Esophagus muscularis mucosa (tissue), 4 donors: ENCODE results near the gene PDS5B. TPM values are rescaled to one million over a fixed set of nuclear protein-coding genes. Genes with fewer than 3 reads are reported as not detected.

Experiments used
- DNase-seq: peaks from one replicate; pipeline ENCODE4 v3.0.0-alpha.2; 2017; ENCODE audit errors: extremely low spot score
- H3K27ac ChIP-seq, 4 donors: fragments of 200-600 bp; sonication (generic); replicated peaks in 1 of 4; 1 replicate in 3 of 4; 2 replicates in 1 of 4; pipeline ENCODE4 v1.5.1; 2016 to 2019; ENCODE audit warnings: mild to moderate bottlenecking in 1 of 4
- H3K27me3 ChIP-seq, 4 donors: fragments of 200-600 bp; sonication (generic); one replicate each; pipeline versions ENCODE4 v1.5.1 to v1.6.0; 2016 to 2019
- H3K36me3 ChIP-seq, 4 donors: fragments of 200-600 bp; sonication (generic); one replicate each; pipeline ENCODE4 v1.5.1; 2016 to 2019
- H3K4me1 ChIP-seq, 4 donors: fragments of 200-600 bp; sonication (generic); one replicate each; pipeline ENCODE4 v1.5.1; 2016 to 2019
- H3K4me3 ChIP-seq, 4 donors: fragments of 200-600 bp; sonication (generic); 1 replicate in 2 of 4; 2 replicates in 2 of 4; pipeline ENCODE4 v1.5.1; 2016 to 2019; ENCODE audit warnings: mild to moderate bottlenecking in 4 of 4, moderate library complexity in 1 of 4
- H3K9me3 ChIP-seq, 4 donors: fragments of 200-600 bp; sonication (generic); 1 replicate in 3 of 4; 2 replicates in 1 of 4; pipeline ENCODE4 v1.5.1; 2016 to 2019
- EP300 ChIP-seq: sonication (generic); formaldehyde crosslinking; IDR thresholded peaks from one replicate; pipeline ENCODE4 v1.6.1; 2017; ENCODE audit warnings: antibody characterized with exemption
- POLR2A ChIP-seq: fragments of 450-650 bp; IDR thresholded peaks from one replicate; pipeline ENCODE4 v1.6.1; 2017; ENCODE audit warnings: antibody characterized with exemption, moderate library complexity, mild to moderate bottlenecking, low read depth
- POLR2AphosphoS5 ChIP-seq, 2 donors: sonication (generic); formaldehyde crosslinking; IDR thresholded peaks; one replicate each; pipeline ENCODE4 v1.6.1; 2017; ENCODE audit warnings: antibody characterized with exemption in 2 of 2
- WGBS: methylation state at CpG from one replicate; pipeline ENCODE4 v1.1.5; 2018; 5-methylcytosine and 5-hydroxymethylcytosine counted together
- intact Hi-C: fragments of 100-400 bp; cut with DNase I; formaldehyde crosslinking; loops from one replicate; pipeline ENCODE4 v1.15.1; 2023
- total RNA-seq, 4 donors: library from RNA; depleted of rRNA; stranded (reverse); fragments of >200 nt; gene quantifications; one replicate each; pipeline versions ENCODE4 v1.1.0 to v1.2.1, GENCODE V29; 2016
- TF ChIP-seq, protein P1 (sequence below), 3 experiments: fragments of 200-600 bp in 2 of 3; fragments of 450-650 bp in 1 of 3; sonication (generic) in 2 of 3; IDR thresholded peaks; one replicate each; pipeline ENCODE4 v1.5.1; 2017 to 2019; ENCODE audit warnings: antibody characterized with exemption in 3 of 3, mild to moderate bottlenecking in 2 of 3, moderate library complexity in 1 of 3

Gene PDS5B
- total RNA-seq, 4 donors from 2014 or later: 33.1 to 58.6 (median 42.4) TPM

DNA sequence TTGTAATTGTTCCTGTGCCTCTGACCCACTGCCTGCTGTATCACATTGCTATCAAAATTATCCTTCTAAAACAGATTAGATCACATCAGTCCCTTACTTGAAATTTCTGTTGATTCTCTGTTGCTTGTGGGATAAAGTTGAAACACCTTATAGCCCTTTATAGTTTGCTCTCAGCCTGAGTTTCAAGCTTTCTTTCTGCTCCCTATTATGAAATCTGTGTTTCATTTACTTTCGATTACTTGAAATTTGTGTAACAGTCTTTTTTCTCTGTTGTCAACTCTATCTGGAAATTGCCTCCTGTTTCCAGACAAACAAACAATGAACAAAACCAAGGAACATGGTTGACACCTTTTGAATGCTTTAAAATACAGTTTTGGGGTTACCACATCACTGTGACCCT lies 167.9 kb downstream of the PDS5B start:
- no peak overlapping the region for H3K4me3 ChIP-seq
- intact Hi-C loops: no loop called here
- no peaks in the 10 kb centered on the region for H3K9me3 ChIP-seq
- no peaks in the 10 kb centered on the region for H3K27me3 ChIP-seq
- H3K27ac ChIP-seq: no peak overlapping the region
- DNase-seq: no peak
- no peaks in the 10 kb centered on the region for H3K4me1 ChIP-seq
- no peak for TF ChIP-seq POLR2A
- TF ChIP-seq EP300: no peak
- TF ChIP-seq, protein P1, sequence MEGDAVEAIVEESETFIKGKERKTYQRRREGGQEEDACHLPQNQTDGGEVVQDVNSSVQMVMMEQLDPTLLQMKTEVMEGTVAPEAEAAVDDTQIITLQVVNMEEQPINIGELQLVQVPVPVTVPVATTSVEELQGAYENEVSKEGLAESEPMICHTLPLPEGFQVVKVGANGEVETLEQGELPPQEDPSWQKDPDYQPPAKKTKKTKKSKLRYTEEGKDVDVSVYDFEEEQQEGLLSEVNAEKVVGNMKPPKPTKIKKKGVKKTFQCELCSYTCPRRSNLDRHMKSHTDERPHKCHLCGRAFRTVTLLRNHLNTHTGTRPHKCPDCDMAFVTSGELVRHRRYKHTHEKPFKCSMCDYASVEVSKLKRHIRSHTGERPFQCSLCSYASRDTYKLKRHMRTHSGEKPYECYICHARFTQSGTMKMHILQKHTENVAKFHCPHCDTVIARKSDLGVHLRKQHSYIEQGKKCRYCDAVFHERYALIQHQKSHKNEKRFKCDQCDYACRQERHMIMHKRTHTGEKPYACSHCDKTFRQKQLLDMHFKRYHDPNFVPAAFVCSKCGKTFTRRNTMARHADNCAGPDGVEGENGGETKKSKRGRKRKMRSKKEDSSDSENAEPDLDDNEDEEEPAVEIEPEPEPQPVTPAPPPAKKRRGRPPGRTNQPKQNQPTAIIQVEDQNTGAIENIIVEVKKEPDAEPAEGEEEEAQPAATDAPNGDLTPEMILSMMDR (IDR thresholded peaks at IDR 0.05): no peak
- TF ChIP-seq POLR2AphosphoS5 (IDR thresholded peaks at IDR 0.05): no peak
- H3K36me3 ChIP-seq: peaks cover 0 to 28% (median 14%) of the 10 kb centered on the region in 4 donors
- WGBS: 100% methylated on average over 1 of the region's 1 CpG

DNA sequence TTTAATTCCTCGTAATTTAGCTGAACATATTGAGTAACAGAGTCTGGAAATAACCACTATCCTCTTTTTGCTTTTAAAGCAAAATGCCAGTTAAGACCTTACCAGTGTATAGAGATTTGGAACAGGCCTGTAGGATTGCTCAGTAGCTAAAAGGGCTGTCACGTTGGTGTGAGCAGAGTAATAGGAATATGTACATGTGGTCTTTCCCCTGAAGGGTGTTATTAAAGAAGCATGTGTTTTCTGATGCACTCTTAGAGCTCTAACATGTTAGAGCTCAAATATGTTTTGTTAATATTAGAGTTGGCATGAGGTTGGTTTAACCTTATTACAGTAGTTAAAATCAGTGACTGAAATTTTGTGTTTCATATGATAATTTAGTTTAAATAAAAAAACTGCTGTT lies 172.9 kb downstream of the PDS5B start:
- intact Hi-C loops: no loop called here
- 84% methylated on average over 2 of the region's 2 CpGs for WGBS

DNA sequence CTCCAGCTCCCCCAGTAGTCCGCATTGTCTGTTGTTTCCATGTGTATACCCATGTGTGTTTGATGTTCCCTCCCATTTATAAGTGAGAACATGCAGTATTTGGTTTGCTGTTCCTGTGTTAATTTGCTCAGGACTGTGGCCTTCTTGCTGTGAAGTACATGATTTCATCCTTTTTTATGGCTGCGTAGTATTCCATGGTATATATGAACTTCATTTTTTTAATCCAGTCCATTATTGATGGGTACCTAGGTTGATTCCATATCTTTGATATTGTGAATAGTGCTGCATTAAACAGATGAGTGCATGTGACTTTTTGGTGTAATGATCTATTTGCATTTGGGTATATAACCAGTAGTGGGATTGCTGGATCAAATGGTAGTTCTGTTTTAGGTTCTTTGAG lies 175.2 kb downstream of the PDS5B start:
- Histone ChIP-seq H3K36me3 (peaks cover 5 to 53% (median 33%) of the 10 kb centered on the region in 4 donors), H3K27me3 (no peaks in the 10 kb centered on the region), H3K4me1 (no peaks in the 10 kb centered on the region), H3K9me3 (no peaks in the 10 kb centered on the region), H3K27ac (no peak overlapping the region), H3K4me3 (no peak overlapping the region)
- DNase-seq: no peak
- 97% methylated on average over 2 of the region's 2 CpGs for WGBS
- TF ChIP-seq POLR2AphosphoS5 (IDR thresholded peaks at IDR 0.05) (no peak), POLR2A (no peak), EP300 (no peak)
- TF ChIP-seq, protein P1 (IDR thresholded peaks at IDR 0.05): no peak
- intact Hi-C loops: no loop called here

More for the DNA sequence above, 172.9 kb downstream of the PDS5B start:
- peaks cover 5 to 43% (median 28%) of the 10 kb centered on the region in 4 donors for H3K36me3 ChIP-seq
- TF ChIP-seq POLR2A: no peak
- TF ChIP-seq POLR2AphosphoS5 (IDR thresholded peaks at IDR 0.05): no peak
- TF ChIP-seq, protein P1 (IDR thresholded peaks at IDR 0.05): no peak
- no peak for TF ChIP-seq EP300
- H3K27me3 ChIP-seq: no peaks in the 10 kb centered on the region
- H3K27ac ChIP-seq: no peak overlapping the region
- no peak for DNase-seq
- H3K4me1 ChIP-seq: no peaks in the 10 kb centered on the region
- H3K4me3 ChIP-seq: no peak overlapping the region
- H3K9me3 ChIP-seq: no peaks in the 10 kb centered on the region

DNA sequence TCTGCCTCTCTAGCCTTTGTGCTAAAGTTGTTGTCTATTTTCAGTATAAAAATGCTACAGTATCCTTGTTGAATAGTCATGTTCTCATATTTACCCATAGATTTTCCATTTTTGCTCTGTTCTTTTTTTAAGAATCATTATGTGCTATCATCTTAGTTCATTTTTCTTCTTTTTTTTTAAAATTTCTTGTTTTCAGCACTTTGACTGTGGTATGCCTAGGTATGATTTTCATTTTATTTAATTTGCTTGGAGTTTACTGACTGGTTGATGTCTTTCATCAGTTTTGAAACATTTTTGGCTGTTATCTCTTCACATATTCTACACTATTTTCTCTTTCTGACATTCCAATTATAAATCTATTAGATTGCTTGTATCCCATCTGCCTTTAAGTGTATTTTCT lies 192.9 kb downstream of the PDS5B start:
- Histone ChIP-seq H3K36me3 (peaks cover 9 to 34% (median 12%) of the 10 kb centered on the region in 4 donors), H3K27ac (no peak overlapping the region), H3K4me1 (no peaks in the 10 kb centered on the region), H3K9me3 (no peaks in the 10 kb centered on the region), H3K4me3 (no peak overlapping the region), H3K27me3 (no peaks in the 10 kb centered on the region)
- no peak for TF ChIP-seq POLR2A
- TF ChIP-seq, protein P1 (IDR thresholded peaks at IDR 0.05): no peak
- no peak for TF ChIP-seq POLR2AphosphoS5 (IDR thresholded peaks at IDR 0.05)
- TF ChIP-seq EP300: no peak
- no peak for DNase-seq
- intact Hi-C loops: no loop called here

DNA sequence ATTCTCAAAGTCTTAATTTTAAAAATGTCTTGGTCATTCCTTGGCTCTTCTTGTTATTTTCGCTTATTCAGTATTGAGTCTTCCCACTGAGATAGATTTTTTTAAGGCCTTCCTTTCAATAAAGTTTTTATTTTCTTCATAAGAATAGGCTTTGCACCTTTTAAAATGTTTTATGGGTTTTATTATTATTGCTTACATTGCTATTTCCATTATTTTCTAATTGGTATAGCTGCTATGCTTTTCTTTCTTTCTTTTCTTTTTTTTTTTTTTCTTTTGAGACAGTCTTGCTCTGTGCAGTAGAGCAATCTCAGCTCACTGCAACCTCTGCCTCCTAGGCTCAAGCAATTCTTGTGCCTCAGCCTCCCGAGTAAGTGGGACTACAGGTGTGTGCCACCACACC lies 195.7 kb downstream of the PDS5B start:
- 95% methylated on average over 2 of the region's 2 CpGs for WGBS
- Histone ChIP-seq H3K36me3 (peaks cover 8 to 23% (median 12%) of the 10 kb centered on the region in 4 donors), H3K4me1 (no peaks in the 10 kb centered on the region), H3K27ac (no peak overlapping the region), H3K9me3 (no peaks in the 10 kb centered on the region), H3K27me3 (no peaks in the 10 kb centered on the region), H3K4me3 (no peak overlapping the region)
- no peak for DNase-seq
- intact Hi-C loops: no loop called here
- no peak for TF ChIP-seq POLR2A
- no peak for TF ChIP-seq POLR2AphosphoS5 (IDR thresholded peaks at IDR 0.05)
- TF ChIP-seq, protein P1 (IDR thresholded peaks at IDR 0.05): no peak
- TF ChIP-seq EP300: no peak
